Hepatocyte (in vitro differentiated cells): ENCODE measurements around the gene HLA-DRB5.

ENCODE experiments used
- EZH2 ChIP-seq: fragments of 200-600 bp; sonication (generic); IDR thresholded peaks from 2 replicates; pipeline ENCODE4 v1.6.1; 2016; ENCODE audit warnings: antibody characterized with exemption, mild to moderate bottlenecking, borderline replicate concordance
- EZH2phosphoT487 ChIP-seq: fragments of 200-600 bp; sonication (generic); IDR thresholded peaks from one replicate; pipeline ENCODE4 v1.6.1; 2018; ENCODE audit warnings: antibody characterized with exemption, mild to moderate bottlenecking, low read depth, moderate library complexity; ENCODE audit not compliant: unreplicated experiment, severe bottlenecking
- TF ChIP-seq, protein P1 (sequence below): fragments of 200-600 bp; sonication (generic); IDR thresholded peaks from 2 replicates; pipeline ENCODE4 v1.5.1; 2016; ENCODE audit warnings: antibody characterized with exemption, mild to moderate bottlenecking; ENCODE audit not compliant: poor library complexity

GRCh38 chr6:32529697-32530430 lies at the start of gene HLA-DRB5:
- TF ChIP-seq, protein P1, sequence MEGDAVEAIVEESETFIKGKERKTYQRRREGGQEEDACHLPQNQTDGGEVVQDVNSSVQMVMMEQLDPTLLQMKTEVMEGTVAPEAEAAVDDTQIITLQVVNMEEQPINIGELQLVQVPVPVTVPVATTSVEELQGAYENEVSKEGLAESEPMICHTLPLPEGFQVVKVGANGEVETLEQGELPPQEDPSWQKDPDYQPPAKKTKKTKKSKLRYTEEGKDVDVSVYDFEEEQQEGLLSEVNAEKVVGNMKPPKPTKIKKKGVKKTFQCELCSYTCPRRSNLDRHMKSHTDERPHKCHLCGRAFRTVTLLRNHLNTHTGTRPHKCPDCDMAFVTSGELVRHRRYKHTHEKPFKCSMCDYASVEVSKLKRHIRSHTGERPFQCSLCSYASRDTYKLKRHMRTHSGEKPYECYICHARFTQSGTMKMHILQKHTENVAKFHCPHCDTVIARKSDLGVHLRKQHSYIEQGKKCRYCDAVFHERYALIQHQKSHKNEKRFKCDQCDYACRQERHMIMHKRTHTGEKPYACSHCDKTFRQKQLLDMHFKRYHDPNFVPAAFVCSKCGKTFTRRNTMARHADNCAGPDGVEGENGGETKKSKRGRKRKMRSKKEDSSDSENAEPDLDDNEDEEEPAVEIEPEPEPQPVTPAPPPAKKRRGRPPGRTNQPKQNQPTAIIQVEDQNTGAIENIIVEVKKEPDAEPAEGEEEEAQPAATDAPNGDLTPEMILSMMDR, result no peak
- TF ChIP-seq EZH2, result no peak
- no peak for TF ChIP-seq EZH2phosphoT487
